Memory B cell (primary cell): ENCODE results near the gene TMEM52.

ENCODE experiments used
- ATAC-seq: fragments of 150-1000 bp; cut with Tn5 transposase; 2 replicates; pipeline ENCODE4 v1.10.0; 2021; ENCODE audit warnings: low read depth, mild to moderate bottlenecking, moderate library complexity
- DNase-seq, 2 donors: peaks; one replicate each; pipeline ENCODE4 v3.0.0; 2022; ENCODE audit warnings: low spot score in 2 of 2
- H3K27ac Mint-ChIP-seq: one replicate; pipeline ENCODE4 v1.8.0; 2022; ENCODE audit warnings: mild to moderate bottlenecking, moderate library complexity, mixed read lengths
- H3K27me3 Mint-ChIP-seq: one replicate; pipeline ENCODE4 v1.8.0; 2022; ENCODE audit warnings: mixed read lengths
- H3K36me3 Mint-ChIP-seq: one replicate; pipeline ENCODE4 v1.8.0; 2022; ENCODE audit warnings: mild to moderate bottlenecking, mixed read lengths
- H3K4me1 Mint-ChIP-seq: one replicate; pipeline ENCODE4 v1.8.0; 2022; ENCODE audit warnings: mixed read lengths
- H3K4me3 Mint-ChIP-seq: one replicate; pipeline ENCODE4 v1.8.0; 2022; ENCODE audit warnings: mild to moderate bottlenecking, moderate library complexity, mixed read lengths
- H3K9me3 Mint-ChIP-seq: one replicate; pipeline ENCODE4 v1.8.0; 2022; ENCODE audit warnings: mixed read lengths

TMEM52 gene

DNA sequence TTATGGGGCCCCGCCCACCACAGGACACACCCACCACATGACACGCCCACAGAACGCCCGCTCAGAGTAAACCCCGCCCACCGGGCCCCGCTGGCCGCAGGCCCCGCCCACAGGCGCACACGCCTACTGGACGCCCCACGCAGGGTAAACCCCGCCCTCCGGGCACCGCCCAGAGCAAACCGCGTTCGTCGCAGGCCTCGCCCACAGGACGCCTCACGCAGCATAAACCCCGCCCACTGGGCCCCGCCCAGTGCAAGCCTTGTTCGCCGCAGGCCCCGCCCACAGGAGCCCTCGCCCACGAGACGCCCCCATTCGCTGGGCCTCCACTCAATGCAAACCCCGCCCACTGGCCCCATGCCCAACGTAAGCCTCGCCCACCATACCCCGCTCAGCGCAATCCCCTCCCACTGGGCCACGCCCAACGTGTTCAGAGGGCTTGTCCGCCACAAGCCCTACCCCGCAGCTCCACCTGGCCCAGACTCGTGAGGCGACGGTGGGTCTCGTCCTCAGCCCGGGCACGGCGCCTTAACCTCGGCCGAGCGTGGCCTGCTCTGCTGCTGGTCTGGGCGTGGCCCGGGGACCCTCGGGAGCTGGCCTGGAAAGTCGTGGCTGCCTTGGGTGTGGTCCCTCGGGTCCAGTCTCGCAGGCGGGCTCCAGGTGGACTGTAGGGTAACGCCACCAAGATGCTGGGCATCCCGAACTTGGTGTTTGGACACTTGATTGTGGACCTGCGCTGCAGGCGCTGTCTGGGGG is 401 bp upstream of the TMEM52 start:
- peak; percentile 83 for ATAC-seq
- Mint-ChIP-seq H3K4me1 (peaks cover 3% of the 10 kb centered on the region), H3K4me3 (peak overlapping the region; percentile 59), H3K27ac (no peak overlapping the region), H3K9me3 (no peaks in the 10 kb centered on the region), H3K27me3 (peaks cover 4% of the 10 kb centered on the region), H3K36me3 (no peaks in the 10 kb centered on the region)
- DNase-seq, result peak; percentile 100

DNA sequence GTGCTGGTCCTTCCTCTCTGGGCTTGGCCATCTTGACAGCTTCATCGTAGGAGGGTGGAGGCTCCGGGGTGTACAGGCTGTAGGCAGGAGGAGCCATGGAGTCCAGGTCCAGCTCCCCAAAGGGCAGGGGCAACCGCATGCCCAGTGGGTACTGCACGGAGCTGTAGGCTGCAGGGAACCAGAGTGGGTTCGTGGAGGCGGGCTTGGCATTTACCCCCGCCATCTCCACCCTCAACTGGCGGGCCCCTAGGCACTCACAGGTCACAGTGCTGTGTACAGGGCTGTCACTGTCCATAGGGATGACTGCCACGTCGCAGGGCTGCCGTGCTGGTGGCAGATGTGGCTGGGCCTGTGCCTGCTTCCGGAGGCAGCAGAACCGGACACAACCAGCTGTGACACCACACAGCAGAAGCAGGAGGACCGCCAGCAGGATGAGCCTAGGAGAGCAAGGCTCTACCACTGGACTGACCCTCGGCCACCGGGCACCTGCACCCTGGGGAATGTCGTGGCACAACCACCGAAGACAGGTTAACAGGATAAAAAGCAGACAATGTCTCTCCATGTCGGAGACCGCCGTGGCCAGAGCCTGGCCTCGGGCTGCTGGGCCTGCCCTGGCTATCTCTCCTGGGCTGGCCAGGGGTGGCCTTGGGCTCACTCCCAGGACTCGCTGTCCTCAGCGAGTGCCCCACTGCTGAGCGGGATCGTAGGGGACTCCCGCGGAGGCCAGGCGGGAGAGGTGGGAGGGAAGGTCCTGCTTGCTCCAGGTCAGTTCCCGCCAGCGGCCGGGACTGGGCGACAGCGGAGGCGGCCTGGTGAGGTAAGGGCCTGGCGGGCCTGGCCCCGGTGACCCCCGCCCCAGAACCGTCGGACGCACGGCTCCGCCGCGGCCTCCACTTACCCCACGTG is 831 bp downstream of the TMEM52 start:
- Mint-ChIP-seq H3K27ac (no peak overlapping the region), H3K27me3 (peaks cover 5% of the 10 kb centered on the region), H3K36me3 (no peaks in the 10 kb centered on the region), H3K4me1 (peaks cover 3% of the 10 kb centered on the region), H3K9me3 (no peaks in the 10 kb centered on the region), H3K4me3 (peak overlapping the region; percentile 53)
- no peak for DNase-seq
- ATAC-seq, result no peak

DNA sequence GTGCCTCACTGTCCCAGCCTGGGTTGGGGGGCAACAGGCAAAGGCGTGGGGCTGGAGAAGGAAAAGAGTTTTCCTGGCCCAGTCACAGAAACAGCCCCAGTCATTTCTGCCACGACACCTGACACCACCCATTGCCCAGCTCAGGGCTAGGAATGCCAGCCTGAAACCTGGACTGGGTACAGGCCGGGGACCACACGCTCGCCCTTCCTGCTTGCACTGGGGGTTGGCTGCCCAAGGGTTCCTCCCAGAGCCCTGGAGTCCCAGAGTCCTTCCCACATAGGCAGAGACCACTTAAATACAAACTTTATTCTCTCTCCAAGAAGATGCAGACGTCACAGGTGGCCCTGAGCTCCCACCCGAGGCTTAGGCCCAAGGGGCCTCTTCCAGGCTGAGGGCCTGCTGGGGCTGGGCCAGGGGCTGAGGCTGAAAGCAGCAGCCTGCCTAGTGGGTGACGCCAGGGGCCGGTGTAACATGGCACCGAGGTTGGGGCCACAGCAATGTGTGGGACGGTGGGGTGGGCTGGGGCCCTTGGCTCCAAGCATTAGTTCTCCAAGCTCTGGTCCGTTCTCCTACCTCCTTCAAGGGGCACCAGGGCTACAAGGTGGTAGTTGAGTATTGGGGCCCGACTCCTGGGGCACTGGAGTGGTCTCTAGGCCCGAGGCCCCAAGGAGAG is 1.6 kb downstream of the TMEM52 start:
- H3K27me3 Mint-ChIP-seq, result peaks cover 5% of the 10 kb centered on the region
- H3K4me1 Mint-ChIP-seq, result peaks cover 3% of the 10 kb centered on the region
- H3K27ac Mint-ChIP-seq, result no peak overlapping the region
- ATAC-seq (no peak), DNase-seq (no peak)
- H3K36me3 Mint-ChIP-seq, result no peaks in the 10 kb centered on the region
- no peaks in the 10 kb centered on the region for H3K9me3 Mint-ChIP-seq
- H3K4me3 Mint-ChIP-seq, result peak overlapping the region; percentile 49

DNA sequence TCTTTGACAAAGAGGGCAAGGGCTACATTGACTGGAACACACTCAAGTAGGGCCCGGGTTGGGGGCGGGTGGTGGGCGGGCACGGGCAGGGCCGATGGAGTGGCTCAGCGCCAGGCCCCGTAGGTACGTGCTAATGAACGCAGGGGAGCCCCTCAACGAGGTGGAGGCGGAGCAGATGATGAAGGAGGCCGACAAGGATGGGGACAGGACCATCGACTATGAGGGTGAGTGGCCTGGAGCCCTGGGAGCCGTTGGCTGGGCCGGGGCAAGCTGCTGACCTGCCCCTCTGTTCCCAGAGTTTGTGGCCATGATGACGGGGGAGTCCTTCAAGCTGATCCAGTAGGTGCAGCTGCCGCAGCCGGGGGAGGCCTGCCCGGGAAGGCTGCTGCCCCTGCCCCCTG is 2.2 kb downstream of the TMEM52 start:
- H3K9me3 Mint-ChIP-seq, result no peaks in the 10 kb centered on the region
- no peak overlapping the region for H3K4me3 Mint-ChIP-seq
- H3K27me3 Mint-ChIP-seq, result peaks cover 5% of the 10 kb centered on the region
- no peaks in the 10 kb centered on the region for H3K36me3 Mint-ChIP-seq
- peaks cover 3% of the 10 kb centered on the region for H3K4me1 Mint-ChIP-seq
- DNase-seq, result no peak
- H3K27ac Mint-ChIP-seq, result no peak overlapping the region
- no peak for ATAC-seq

DNA sequence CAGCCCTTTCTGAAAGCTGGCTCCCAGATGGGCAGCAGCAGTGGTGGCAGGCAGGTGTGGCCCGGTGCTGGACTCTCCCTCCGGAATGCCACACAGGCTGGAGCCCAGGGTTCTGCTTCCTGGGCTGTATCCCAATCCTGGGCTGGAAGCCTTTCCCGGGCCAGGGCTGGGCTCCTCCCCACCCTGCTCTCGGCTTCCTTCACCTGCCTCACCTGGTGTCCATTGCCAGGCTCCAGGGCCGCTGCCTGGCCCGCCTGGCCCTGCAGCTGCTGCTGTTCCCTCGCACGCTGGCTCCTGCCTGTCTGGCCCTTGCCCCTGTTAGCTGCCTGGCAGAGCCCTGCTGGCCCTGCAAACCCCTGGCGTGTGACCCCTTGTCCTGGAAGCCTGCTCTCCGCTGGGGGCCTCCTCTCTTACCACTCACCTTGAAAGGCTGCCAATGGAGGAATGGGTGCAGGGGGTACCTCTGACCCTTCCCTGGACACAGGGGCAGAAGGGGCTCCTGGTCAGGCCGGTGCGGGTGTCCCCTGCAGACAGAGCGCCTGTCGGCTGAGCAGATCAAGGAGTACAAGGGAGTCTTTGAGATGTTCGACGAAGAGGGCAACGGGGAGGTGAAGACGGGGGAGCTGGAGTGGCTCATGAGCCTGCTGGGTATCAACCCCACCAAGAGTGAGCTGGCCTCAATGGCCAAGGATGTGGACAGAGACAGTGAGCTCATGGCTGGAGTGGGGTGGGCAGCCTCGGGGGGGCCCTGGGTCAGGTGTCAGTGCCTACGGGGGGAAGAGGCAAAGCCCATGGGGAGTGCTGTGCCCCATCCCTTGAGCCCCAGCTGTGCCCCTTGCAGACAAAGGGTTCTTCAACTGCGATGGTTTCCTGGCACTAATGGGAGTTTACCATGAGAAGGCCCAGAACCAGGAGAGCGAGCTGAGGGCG is 2.9 kb downstream of the TMEM52 start:
- Mint-ChIP-seq H3K27me3 (peaks cover 8% of the 10 kb centered on the region), H3K9me3 (no peaks in the 10 kb centered on the region), H3K27ac (no peak overlapping the region), H3K4me3 (no peak overlapping the region), H3K36me3 (no peaks in the 10 kb centered on the region), H3K4me1 (peaks cover 3% of the 10 kb centered on the region)
- DNase-seq, result no peak
- ATAC-seq, result no peak

DNA sequence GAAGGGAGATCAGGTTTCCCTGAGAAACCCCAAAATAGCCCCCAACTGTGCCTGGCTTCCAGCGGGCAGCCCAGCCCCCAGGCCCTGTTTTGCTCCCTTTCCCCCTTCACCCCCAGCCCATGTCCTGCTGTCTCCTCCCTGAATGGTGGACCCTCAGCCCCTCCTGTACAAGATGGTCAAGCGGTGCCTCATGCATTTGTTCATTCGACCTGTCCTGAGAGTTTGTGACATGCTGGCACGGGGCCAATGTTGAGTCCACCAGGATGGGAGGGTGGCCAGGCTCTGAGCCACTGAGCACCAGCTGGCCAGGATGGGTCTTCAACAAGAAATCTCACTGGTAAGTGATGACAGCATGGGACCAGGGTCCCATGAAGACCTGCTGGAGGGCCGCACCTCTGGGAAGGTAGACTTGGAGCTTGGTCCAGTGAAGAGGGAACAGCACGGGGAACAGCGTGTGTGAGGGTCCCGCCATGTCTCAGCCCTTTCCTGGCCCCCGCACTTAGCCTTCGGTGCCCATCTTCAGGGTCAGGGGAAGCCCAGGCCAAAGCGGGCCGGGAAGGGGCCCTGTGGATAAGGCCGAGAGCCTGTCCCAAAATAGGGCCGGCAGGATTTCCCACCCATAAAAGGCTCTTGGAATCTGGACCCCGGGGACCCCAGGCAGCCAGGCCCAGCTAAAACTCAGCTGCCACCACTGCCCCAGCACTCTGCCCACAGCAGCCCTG is 3.9 kb downstream of the TMEM52 start, which contains the start of gene CALML6:
Gene CALML6, plus strand, starts transcription at position 290 of the 722 bp plus-strand sequence. Its CDS starts 21 bp downstream, at position 311.
- DNase-seq (no peak), ATAC-seq (no peak)
- Mint-ChIP-seq H3K4me1 (peaks cover 6% of the 10 kb centered on the region), H3K9me3 (no peaks in the 10 kb centered on the region), H3K36me3 (no peaks in the 10 kb centered on the region), H3K27ac (no peak within 1 kb of the TSS), H3K4me3 (no peak within 1 kb of the TSS), H3K27me3 (peaks cover 8% of the 10 kb centered on the region)

DNA sequence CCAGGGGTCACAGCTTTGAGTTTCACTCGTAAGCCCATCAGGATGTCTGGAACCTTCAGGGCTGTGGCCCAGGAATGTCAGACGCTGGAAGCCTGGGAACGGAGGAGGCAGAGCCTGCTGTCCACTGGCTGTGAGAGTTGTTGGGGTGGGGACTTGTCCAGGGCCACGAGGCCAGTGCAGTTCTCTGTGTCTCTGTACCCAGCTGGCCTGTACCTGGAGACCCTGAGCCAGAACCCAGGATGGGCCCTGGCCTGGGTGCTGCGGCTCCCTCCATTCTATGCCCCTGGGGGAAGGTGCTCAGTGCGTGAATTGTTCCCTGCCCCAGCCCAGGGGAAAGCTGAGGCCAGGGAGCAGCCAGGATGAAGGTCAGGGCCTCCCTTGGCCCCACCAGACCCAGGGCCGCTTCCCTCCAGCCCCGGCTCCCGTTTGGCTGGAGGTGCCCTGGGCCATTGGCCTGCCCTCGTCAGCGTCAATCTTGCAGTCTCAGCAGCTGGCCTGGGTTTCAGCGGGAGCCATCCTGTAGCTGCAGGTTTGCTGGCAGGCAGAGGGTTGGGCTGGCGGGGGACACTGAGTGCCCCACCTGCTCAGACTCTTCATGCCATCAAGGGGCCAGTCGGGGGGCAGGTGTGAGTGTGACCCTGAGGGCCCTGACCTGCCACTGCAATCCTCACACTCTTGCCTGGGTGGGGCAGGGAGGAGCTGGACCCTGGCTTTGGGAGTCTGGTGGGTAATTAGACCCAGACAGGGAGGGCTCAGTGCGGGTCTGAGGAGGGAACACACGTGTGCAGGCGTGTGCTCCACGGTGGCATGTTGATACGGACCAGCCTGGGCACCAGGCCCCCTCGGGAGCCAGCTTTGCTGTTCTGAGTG is 4.7 kb downstream of the TMEM52 start:
- Mint-ChIP-seq H3K4me3 (no peak overlapping the region), H3K36me3 (no peaks in the 10 kb centered on the region), H3K27ac (no peak overlapping the region), H3K9me3 (no peaks in the 10 kb centered on the region), H3K27me3 (peaks cover 8% of the 10 kb centered on the region), H3K4me1 (peaks cover 7% of the 10 kb centered on the region)
- DNase-seq (no peak), ATAC-seq (no peak)

DNA sequence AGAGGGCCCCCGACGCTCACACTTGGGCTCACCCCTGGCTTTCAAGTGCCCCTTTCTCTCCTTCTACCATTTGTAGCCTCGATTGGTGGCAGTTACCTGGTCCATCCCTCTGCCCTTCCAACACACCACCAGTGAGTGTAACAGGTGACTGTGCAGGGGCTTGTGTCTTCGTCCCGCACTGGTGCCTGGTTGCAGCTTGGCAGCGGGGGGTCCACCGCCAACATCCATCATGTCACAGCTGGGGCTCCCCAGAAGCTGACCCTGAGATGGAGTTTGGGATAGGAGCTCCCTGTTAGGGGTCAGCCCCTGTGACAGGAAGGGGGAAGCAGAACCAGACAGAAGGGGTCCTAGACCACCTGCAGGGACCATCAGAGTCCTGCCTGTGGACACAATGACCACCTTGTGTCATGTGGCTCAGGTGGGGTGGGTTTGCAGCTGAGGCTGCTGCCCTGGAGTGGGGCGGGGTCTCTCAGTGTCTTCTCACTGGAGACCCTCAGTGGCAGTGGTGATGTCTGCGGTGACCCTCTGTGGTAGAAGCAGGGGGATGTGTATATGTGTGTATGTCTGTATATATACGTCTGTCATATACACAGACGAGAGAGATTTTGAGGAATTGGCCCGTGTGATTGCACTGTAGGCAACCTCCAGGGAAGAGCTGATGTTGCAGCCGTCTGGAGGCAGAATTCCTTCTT is 7.6 kb downstream of the TMEM52 start:
- ATAC-seq (no peak), DNase-seq (no peak)
- Mint-ChIP-seq H3K27me3 (peaks cover 8% of the 10 kb centered on the region), H3K27ac (no peak overlapping the region), H3K4me1 (peaks cover 10% of the 10 kb centered on the region), H3K9me3 (no peaks in the 10 kb centered on the region), H3K4me3 (no peak overlapping the region), H3K36me3 (no peaks in the 10 kb centered on the region)

DNA sequence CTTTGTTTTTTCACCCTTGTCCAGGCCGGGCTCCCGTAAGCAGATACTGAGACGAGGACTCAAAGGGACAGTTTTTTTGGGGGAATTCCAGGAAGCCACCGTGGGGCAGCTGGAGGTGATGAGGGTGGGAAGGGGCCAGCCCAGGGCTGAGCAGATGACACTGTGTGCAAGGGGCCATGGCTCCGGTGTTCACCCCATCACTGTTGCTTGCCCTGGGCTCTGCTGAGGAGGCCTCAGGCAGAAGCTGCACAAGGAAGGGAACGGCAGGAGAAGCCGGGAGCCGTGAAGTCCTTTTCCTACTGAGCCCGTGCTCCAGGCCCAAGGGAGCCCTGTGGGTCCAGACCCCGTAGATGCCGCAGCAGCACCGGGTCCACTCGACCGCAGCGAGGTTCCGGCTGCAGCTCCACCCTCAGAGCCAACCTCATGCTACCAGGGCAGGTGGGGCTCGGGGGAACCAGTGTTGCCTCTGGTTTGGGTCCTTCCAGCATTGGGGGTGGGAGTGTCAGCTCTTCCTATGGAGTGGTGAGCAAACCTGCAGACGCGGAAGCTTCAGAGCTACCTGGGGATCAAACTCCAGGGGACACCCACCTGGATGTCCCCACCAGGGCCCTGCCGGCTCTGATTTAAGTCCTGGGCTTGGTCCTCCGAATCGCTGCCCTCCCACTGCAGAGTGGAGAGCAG is 8.3 kb downstream of the TMEM52 start:
- no peaks in the 10 kb centered on the region for H3K36me3 Mint-ChIP-seq
- no peak for ATAC-seq
- H3K27ac Mint-ChIP-seq, result no peak overlapping the region
- DNase-seq, result no peak
- no peaks in the 10 kb centered on the region for H3K9me3 Mint-ChIP-seq
- H3K4me3 Mint-ChIP-seq, result peak overlapping the region; percentile 81
- H3K27me3 Mint-ChIP-seq, result peaks cover 5% of the 10 kb centered on the region
- H3K4me1 Mint-ChIP-seq, result peaks cover 15% of the 10 kb centered on the region

DNA sequence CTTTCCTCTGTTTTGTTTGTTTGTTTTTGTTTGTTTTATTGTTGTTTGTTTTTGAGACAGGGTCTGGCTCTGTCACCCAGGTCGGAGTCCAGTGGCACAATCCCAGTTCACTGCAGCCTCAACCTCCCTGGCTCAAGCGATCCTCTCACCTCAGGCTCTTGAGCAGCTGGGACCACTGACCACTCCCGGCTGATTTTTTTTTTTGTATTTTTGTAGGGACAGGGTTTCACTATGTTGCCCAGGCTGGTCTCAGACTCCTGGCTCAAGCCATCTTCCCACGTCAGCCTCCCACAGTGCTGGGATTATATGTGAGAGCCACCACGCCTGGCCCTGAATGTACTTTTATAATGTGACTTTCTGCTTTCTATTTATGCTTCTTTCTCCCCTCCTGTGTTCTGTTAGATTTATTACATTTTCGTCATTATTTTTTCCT is 9.0 kb downstream of the TMEM52 start:
- no peak for ATAC-seq
- Mint-ChIP-seq H3K4me3 (peak overlapping the region; percentile 81), H3K27me3 (peaks cover 5% of the 10 kb centered on the region), H3K27ac (peak overlapping the region; percentile 86), H3K4me1 (peaks cover 15% of the 10 kb centered on the region), H3K36me3 (no peaks in the 10 kb centered on the region), H3K9me3 (no peaks in the 10 kb centered on the region)
- DNase-seq, result no peak

DNA sequence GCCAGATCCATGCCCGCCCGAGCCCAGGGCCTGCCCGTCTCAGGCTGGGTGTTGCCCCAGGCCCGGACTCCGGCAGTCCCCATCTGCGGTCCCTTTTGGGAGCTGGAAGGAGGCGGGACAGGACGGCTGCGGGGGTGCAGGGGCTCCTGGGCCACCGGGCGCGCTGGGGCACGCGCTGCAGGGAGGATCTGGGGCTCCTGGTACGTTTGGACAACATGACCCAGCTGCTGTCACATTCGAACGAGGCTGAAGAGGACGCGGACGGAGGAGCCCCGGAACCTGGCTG is 10.6 kb downstream of the TMEM52 start:
- Mint-ChIP-seq H3K27ac (no peak overlapping the region), H3K4me3 (peak overlapping the region; percentile 80), H3K9me3 (no peaks in the 10 kb centered on the region), H3K27me3 (peaks cover 3% of the 10 kb centered on the region), H3K36me3 (no peaks in the 10 kb centered on the region), H3K4me1 (peaks cover 15% of the 10 kb centered on the region)
- no peak for ATAC-seq
- no peak for DNase-seq
